DMS153 (cell line): Measurements from ENCODE around the gene RPL3.
A peak's percentile ranks its signal among the peaks of the same experiment; 100 is the strongest.

Experiments
- DNase-seq: peaks from one replicate; lab custom pipeline; 2025; lab: John Stamatoyannopoulos, UW

The RPL3 gene

GRCh38 chr22:39317084-39317774 lies 2.2 kb downstream of the RPL3 start:
- DNase-seq: no peak

GRCh38 chr22:39316440-39317083 lies 2.9 kb downstream of the RPL3 start:
- peak; percentile 42 for DNase-seq

GRCh38 chr22:39315389-39315788 lies 4.0 kb downstream of the RPL3 start:
- no peak for DNase-seq

GRCh38 chr22:39314251-39314971 lies 5.0 kb downstream of the RPL3 start:
- no peak for DNase-seq

- DNase-seq: no peak
These were observed 6.0 kb downstream of the RPL3 start for GRCh38 chr22:39313258-39314001.

GRCh38 chr22:39312410-39312809 lies 7.0 kb downstream of the RPL3 start:
- no peak for DNase-seq

GRCh38 chr22:39311592-39312400 lies 7.6 kb downstream of the RPL3 start:
- no peak for DNase-seq

GRCh38 chr22:39309881-39310714 lies 9.3 kb downstream of the RPL3 start:
- no peak for DNase-seq

DNA sequence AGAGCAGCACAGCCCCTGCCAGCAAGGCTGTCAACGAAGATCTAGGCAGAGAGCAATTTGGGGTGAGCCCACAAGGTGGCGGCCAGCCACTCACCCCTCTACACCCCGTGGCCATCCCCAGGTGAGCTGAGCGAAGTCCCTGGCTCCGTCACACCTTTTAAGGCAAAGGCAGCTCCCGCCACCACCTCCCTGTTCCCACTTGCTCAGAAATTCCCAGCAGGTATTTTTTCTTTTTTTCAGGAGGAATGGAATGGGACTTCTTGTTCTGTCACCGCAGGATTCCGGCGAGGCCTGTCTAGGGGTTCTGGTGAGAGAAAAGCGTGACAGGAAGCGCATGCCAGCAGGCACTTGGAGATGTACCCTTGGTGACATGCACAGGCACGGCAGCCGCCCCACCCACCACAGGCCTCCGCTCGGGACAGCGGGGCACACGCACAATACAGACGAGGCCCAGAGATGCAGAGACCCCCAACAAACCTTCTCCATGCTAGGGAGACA lies 10.0 kb downstream of the RPL3 start:
- no peak for DNase-seq

- no peak for DNase-seq
These were observed 10.6 kb downstream of the RPL3 start for GRCh38 chr22:39308614-39309363.

DNA sequence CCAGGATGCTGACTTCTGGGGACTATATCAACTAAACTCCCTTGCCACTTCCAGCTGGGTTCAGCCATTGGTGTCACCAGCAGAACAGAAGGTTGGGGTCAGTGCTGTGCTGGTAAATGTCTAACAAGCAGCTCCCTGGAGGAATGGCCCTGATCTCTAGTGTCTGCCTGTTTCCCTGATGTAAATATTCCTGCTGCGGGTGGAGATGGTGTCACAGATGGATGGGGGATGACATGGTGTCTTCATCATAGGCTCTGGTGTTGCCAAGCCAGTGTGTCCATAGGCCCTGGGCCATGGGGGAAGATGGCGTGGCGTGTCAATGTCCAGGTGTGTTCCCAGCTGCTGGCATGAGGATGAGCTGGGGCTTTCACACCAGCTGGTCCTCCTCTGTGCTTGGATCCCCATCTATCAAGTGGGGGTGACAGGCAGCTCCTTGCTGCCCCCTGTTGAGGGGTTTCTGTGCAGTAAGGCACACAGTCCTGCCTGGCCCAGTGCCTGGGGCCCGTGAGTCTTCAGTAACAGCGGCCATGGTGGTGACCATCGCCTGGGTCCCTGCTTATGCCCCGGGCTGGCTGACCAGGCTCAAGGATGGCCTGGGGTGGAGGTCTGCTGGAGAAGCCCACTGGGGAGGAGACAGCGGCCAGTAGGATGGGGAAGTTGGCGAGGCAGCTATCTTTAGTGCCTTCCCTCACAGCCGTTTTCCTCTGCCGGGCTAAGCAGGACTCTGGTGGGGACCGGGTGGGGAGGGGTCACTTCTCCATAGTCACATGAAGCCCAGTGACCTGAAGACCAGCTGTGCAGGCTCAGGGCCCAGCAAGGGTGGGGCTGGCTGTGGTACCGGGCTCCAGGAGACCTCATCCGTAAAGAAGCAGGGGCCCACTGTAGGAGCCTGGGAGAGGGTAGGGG lies 12.7 kb downstream of the RPL3 start:
- DNase-seq: no peak

DNA sequence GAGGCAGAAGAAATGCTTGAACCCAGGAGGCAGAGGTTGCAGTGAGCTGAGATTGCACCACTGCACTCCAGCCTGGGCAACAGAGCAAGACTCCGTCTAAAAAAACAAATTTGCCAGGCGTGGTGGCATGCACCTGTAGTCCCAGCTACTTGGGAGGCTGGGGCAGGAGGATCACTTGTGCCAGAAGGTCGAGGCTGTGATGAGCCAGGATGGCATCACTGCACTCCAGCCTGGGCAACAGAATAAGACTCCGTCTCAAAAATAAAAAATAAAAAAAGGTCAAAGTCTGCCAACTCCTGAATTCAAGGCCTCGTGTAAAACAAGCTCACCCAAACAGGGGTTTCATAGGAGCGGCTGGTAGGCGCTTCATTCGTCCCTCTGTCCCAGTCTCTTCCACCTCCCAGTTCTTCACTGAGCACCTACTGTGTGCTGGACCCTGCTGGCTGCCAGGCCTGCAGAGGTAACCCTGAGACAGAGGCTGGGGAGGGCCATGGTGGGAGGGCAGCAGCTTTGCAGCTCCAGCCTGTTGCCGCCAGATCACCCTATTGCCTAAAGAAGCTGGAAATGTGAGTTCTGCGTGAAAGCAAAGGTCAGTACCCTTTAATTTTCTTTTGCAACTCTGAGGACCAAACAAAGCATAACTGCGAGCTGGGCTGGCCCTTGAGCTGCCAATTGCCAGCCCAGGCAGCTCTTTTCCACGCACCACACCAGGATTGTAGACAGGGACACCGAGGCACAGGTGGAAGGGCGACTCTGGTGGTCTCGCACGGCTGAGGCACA lies 15.3 kb downstream of the RPL3 start:
- no peak for DNase-seq

DNA sequence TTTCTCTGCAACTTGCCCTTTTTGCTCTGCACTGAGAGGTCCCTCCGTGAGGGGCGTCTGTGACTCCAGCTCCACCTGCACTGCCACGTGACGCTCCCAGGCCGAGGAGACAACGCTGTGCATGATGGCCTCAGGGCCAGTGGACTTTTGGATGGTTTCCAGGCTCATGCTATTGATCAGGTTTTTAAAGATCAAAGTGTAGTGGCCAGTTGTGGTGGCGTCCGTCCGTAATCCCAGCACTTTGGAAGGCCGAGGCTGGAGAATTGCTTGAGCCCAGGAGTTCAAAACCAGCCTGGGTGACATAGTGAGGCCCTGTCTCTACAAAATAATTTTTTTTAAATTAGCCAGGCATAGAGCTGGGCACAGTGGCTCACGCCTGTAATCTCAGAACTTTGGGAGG lies 16.1 kb downstream of the RPL3 start:
- no peak for DNase-seq

- no peak for DNase-seq
These were observed 16.9 kb downstream of the RPL3 start for GRCh38 chr22:39302431-39302960.

- no peak for DNase-seq
These were observed 17.5 kb downstream of the RPL3 start for GRCh38 chr22:39301926-39302325.

DNA sequence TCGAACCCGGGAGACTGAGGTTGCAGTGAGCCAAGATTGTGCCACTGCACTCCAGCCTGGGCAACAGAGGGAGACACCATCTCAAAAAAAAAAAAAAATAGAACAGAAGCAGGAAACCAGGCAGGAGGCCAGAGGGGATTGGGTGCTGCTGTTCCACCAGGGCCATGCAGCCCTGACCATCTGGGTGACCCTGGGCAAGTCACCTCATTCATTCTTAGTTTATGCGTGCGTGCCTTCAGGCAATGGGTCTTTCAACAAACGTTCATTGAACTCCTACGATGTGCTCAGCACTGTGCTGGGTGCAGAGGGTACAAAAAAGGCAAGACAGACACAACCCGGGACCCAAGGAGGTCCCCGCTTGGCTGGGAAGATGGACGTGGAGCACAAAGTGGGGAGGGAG lies 18.3 kb downstream of the RPL3 start:
- DNase-seq: no peak

GRCh38 chr22:39300186-39300830 lies 19.1 kb downstream of the RPL3 start:
- DNase-seq: no peak
